Effector CD8-positive, alpha-beta T cell (primary cell): Measurements from ENCODE around the gene ERICH3.
"Not testable (repeated sequence)": the region's sequence is repeated elsewhere in the genome, so short reads cannot be mapped to it uniquely, and the experiment has no call there.

Experiments used
- DNase-seq: peaks from one replicate; lab custom pipeline; 2025; lab: John Stamatoyannopoulos, UW

The ERICH3 gene

DNA sequence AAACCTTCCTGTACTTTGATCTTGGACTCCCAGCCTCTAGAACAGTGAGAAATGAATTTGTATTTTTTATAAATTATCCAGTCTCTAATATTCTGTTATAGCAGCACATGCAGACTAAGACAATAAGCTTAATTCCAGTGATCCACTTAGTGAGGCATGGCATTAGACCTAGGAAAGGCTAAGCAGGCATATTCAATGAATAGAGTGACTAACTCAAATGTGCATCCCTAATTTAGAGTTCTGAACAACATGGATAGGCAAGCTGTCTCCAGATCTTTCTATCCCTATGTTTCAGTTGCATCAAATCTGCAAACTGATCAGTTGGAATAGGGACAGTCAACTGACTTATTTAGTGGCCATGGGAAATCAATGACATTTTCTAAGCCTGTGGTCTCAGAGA, 4.3 kb upstream of the ERICH3 start:
- no peak for DNase-seq

DNA sequence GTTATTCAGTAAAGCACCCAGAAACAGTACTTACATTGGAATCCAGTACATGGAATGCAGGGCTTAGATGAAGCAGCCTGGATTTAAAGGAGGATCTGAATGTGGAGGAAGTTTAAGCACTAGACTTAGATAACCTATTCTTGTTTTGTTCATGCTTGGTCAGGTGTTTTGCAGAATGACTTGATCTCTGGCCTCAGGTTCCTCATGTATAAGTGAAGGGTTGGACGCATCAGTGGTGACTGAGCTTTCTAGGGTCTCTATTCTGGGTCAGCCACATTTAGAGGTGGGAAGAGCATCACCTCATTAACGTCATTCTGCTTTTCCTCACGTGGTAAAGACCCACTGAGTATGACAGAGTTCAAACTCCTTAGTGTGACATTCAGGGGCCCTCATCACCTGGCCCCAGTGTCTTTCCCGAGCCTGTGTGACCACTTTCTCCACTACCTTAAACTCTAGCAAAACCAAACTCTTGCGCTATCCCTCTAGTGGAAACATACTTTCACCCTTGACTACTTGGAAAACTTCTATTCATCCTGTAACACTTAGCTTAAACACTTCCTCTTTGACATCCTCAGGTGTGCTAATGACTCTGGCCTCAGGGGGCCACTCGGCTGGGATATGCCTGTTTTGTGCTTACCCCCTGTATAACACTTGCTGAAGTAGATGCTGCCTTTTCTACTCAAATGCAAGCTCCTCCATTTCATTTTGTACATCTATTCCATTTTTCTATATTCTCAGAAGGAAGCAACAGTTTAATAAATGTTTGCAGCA, 871 bp upstream of the ERICH3 start:
- no peak for DNase-seq

DNA sequence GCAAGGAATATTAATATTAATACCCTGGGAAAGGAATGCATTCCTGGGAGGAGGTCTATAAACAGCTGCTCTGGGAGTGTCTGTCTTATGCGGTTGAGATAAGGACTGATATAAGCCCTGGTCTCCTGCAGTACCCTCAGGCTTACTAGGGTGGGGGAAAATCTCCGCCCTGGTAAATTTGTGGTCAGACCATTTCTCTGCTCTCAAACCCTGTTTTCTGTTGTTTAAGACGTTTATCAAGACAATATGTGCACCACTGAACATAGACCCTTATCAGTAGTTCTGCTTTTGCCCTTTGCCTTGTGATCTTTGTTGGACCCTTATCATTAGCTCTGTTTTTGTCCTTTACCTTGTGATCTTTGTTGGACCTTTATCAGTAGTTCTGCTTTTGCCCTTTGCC, 2.7 kb downstream of the ERICH3 start:
- not testable (repeated sequence) for DNase-seq

DNA sequence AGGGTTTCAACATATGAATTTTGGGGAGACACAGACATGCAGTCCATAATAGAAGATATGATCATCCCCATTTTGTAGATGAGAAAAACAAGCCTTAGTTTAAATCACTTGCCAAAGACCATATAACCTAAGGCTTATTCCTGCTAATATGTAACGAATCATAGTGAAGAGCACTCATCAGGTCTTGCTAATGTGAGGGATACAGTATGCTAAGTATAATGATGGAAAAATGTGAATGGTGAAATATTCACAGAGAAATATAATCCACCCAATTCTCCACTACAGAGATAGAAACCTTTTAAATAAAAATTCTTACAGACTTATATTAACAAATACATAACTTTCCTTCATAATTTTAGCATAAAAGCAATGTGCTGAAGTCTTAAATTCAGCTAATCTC, 18.9 kb downstream of the ERICH3 start:
- no peak for DNase-seq

DNA sequence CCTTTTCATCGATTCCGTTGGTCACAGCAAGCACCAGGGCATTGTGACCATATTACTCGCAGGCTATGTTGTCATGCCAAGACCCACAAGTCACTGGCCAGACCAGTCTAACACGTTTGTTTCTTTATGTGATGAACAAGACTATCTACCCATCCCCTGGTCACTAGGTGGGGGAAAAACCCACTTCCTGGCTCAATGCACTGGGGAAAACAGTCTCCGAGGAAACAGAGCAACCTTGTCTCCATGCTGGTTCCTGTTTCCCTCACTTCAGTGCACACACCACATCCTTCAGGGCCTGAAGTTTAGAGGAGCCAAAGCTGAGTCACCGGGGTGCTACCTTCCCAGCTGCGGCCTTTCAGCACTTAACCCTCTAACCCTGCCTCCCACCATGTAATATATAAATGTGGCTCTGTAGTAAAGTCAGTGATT, 20.9 kb downstream of the ERICH3 start:
- DNase-seq = no peak

DNA sequence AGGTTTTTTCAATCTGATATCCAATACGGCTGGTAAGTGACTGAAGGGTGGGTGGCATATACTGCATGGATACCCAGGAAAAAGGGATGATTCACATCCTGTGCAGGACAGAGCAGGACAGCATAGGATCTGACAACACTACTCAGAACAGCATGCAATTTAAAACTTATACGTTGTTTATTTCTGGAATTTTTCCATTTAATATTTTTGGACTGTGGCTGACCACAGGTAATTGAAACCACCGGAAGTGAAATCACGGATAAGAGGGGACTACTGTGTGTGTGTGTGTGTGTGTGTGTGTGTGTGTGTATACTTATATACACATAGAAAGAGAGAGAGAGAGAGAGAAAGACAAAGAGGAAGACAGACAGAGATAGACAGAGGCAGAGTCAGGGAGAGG, 23.0 kb downstream of the ERICH3 start:
- no peak for DNase-seq

- DNase-seq = no peak
These were observed 31.7 kb downstream of the ERICH3 start for GRCh38 chr1:74641876-74642275.

DNA sequence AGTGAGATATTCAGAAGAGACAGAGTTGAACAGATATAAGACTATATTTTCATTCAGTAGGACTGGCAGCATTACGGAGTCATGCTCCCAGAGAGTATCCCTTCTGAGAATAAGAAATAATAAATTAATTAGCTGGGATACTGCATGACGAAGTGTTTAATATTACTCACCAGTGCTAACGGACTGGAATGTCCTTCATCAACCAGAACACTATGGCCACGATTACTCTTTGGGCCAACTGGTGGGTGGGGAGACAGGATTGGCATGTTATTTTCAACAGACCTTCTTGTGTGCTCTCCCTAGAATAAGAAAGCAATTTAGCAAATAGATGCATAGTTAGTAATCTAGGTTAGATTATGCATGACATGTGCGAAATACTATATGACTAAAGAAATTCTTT, 32.4 kb downstream of the ERICH3 start:
- DNase-seq = no peak

- no peak for DNase-seq
These were observed 36.3 kb downstream of the ERICH3 start for GRCh38 chr1:74637296-74637695.

DNA sequence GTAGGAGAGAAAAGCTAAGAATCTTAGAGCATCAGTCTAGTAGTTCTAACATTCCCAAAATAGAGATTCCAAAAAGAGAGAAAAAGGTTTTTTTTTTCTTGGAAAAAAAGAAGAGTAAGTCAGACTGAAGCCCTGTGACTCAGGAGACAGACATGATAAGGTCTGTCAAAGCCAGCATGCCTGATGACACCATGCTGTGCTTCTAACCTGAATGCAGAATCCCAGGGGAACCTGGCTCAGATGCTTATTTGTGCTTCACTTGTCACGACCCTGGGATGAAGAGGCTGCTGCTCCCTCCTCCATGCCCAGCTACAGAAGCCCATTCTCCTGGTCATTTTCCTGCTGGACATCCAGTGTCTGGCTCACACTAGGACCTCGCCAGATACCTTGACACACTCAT, 44.3 kb downstream of the ERICH3 start:
- DNase-seq = no peak

DNA sequence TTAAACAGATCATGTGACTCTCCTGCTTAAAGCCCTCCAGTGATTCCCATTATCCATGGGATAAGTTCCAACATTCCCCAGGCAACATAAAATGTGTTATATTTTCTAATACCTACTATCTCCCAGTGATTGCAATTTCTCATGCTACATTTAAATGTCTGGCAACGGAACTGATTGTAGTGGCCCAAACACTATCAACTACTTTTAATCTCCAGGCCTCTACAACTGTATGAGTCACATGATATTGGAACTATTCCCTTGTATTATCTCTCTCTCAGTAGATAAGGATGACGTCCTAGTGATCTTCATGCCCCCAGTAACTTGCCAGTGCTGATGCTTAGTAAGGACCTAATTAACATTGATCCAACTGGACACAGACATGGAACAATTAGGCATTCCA, 49.9 kb downstream of the ERICH3 start:
- DNase-seq = no peak

GRCh38 chr1:74620242-74620641, 53.4 kb downstream of the ERICH3 start:
- no peak for DNase-seq

- DNase-seq = no peak
These were observed 54.6 kb downstream of the ERICH3 start for GRCh38 chr1:74618974-74619373.

DNA sequence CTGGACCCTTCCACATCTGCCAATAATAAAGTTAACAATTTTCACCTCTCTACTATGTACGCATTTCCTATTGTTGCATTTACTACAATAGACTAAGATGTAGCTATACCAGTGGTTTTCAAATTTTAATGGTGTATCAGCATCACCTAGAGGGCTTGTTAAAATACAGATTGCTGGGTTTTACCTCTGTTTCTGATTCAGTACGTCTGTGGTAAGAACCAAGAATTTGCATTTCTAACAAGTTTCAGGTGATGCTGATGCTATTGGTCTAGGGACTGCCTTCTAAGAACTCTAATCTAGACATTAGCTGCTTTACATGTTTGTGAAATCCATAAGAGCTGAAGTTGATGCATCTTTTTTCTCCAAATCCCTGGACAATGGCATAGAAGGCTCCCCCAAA, 59.7 kb downstream of the ERICH3 start:
- no peak for DNase-seq

DNA sequence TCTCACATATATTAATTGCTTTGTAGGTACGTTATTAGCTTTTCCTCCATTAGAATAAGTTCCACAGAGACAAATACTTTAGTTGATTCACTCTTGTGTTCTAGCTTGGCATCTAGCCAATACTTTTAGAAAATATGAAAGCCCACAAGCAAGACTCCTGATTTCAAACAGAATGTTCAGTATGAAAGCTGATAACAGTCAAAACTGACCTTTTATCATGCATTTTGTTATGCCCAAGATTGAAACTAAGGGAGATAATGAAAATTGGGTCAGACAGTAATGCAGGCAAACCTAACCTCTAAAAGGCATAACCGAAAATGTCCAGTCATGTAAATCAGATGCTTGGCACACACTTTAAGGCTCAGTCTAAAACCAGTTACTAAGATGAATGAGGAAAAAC, 61.7 kb downstream of the ERICH3 start:
- no peak for DNase-seq

GRCh38 chr1:74610961-74611360, 62.6 kb downstream of the ERICH3 start:
- DNase-seq = no peak

- DNase-seq = no peak
These were observed 63.7 kb downstream of the ERICH3 start for GRCh38 chr1:74609810-74610371.

- no peak for DNase-seq
These were observed 76.9 kb downstream of the ERICH3 start for GRCh38 chr1:74596717-74597116.

DNA sequence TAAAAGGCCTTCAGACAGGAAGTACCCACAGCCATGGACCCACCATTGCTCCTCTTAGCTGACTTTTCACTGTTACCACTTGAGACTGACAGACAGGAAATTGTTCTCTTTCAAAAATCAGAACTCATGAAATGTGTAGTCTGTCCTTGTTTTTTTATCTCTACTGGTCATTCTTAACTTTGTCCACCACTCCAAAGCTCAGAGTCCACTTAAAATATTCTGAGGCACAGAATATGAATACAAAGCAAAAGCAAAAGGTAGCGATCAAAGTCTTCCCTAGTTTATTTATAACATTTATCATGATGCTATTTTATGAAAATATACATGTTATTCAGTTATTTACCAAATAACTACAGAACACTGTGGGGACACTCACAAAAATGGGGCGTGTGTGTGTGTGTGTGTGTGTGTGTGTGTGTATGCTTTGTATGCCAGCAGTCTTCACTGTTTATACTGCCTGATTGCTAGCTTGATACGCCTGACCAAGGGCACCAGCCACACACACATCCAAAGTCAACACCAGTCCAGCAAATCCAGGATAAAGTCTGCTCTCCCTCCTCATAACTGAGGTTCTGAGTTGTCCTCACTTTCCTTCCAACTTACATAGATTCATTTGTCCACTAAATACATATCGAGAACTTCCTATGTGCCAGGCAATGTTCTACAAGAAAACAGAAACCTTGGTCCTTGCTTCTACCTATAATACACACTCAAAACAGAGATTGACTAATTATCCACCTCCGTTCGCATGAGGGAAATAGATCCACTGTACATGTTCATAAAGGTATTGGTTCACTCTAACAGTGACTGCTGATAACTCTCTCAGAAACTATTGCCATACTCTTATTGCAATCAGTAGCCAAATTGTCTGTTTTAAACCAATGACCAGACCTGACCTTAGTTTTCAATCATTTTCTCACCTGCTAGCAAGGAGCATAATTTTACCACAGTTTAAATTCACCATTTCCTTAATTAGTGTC, 79.4 kb downstream of the ERICH3 start:
- DNase-seq = no peak

- no peak for DNase-seq
These were observed 80.8 kb downstream of the ERICH3 start for GRCh38 chr1:74592580-74593355.

DNA sequence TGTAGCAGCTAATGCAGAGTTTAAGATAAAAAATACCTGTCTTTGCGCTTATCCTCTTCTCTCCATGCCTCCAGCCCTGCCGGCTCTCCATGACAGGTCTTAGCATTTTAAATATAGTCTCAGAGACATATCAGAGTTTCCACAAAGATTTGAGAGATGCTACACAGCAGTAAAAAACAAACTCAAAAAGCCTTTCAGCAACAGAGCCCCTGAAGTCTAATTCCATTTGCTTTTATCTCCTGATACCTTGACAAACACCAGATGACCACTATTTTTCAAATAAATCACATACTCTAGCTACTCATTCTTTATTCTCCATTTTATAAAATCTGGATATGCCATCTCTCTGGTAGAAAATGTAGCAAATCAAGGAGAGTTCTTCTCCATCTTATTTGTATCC, 81.6 kb downstream of the ERICH3 start:
- no peak for DNase-seq

DNA sequence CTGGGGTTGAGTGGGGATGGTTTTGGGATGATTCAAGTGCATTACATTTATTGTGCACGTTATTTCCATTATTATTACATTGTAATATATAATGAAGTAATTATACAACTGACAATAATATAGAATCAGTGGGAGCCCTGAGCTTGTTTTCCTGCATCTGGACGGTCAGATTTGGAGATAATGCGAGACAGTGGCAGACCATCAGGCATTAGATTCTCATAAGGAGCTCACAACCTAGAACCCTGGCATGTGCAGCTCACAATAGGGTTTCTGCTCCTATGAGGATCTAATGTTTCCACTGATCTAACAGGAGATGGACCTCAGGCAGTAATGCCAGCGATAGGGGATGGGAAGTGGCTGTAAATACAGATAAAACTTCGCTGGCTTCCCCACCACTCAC, 83.3 kb downstream of the ERICH3 start:
- no peak for DNase-seq
